ENCODE results near the gene KCNV2. TPM values are rescaled to one million over a fixed set of nuclear protein-coding genes. Genes with fewer than 3 reads are reported as not detected.

The KCNV2 gene
- total and polyA plus RNA-seq, 8 donors: not detected

GRCh38 chr9:2677915-2678889 is 39.1 kb upstream of the KCNV2 start:
- H3K4me1 ChIP-seq: no peaks in the 10 kb centered on the region
- intact Hi-C loops (cut with DNase I): no loop called here
- no peak overlapping the region for H3K27ac ChIP-seq
- no peaks in the 10 kb centered on the region for H3K27me3 ChIP-seq
- peak in 2 of 4 donors; percentile 25 to 56 for ATAC-seq
- no peaks in the 10 kb centered on the region for H3K9me3 ChIP-seq
- H3K36me3 ChIP-seq: no peaks in the 10 kb centered on the region
- TF ChIP-seq CTCF (IDR thresholded peaks at IDR 0.05): no peak
- no peak overlapping the region for H3K4me3 ChIP-seq
- DNase-seq: no peak
- FAIRE-seq: no peak
- WGBS, 2 donors: 58 to 65% methylated on average over 5 of the region's 5 CpGs

GRCh38 chr9:2679011-2679410 is 38.3 kb upstream of the KCNV2 start:
- Histone ChIP-seq H3K27me3 (no peaks in the 10 kb centered on the region), H3K9me3 (no peaks in the 10 kb centered on the region), H3K4me1 (no peaks in the 10 kb centered on the region), H3K27ac (no peak overlapping the region), H3K36me3 (no peaks in the 10 kb centered on the region), H3K4me3 (no peak overlapping the region)
- FAIRE-seq: no peak
- intact Hi-C loops (cut with DNase I): no loop called here
- WGBS, 2 donors: 96 to 97% methylated on average over 2 of the region's 2 CpGs
- no peak for ATAC-seq
- TF ChIP-seq CTCF (IDR thresholded peaks at IDR 0.05): no peak
- DNase-seq: no peak

DNA sequence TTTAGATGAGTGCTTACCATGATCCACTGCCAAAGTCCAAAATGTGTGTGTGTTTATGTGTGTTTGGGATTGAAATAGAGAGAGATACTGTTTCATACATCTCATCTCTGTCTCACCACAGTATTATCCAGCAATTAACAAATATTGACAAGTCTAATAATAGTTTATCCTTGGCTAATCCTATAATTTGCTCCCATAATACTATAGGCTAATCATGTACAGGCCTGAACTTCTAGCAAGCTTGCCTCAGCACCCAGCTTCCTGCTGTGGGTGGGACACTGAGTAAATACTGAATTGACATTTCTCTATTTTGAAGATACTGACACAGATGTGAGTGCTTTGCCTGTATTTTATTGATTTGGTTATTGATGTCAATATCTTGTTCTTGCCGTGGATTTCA is 35.3 kb upstream of the KCNV2 start:
- Histone ChIP-seq H3K4me1 (no peaks in the 10 kb centered on the region), H3K36me3 (no peaks in the 10 kb centered on the region), H3K27ac (no peak overlapping the region), H3K27me3 (no peaks in the 10 kb centered on the region), H3K4me3 (no peak overlapping the region), H3K9me3 (no peaks in the 10 kb centered on the region)
- TF ChIP-seq CTCF (IDR thresholded peaks at IDR 0.05): no peak
- intact Hi-C loops (cut with DNase I): no loop called here
- no peak for ATAC-seq
- 57 to 82% methylated on average over 1 of the region's 1 CpG for WGBS, 2 donors
- no peak for FAIRE-seq
- no peak for DNase-seq

DNA sequence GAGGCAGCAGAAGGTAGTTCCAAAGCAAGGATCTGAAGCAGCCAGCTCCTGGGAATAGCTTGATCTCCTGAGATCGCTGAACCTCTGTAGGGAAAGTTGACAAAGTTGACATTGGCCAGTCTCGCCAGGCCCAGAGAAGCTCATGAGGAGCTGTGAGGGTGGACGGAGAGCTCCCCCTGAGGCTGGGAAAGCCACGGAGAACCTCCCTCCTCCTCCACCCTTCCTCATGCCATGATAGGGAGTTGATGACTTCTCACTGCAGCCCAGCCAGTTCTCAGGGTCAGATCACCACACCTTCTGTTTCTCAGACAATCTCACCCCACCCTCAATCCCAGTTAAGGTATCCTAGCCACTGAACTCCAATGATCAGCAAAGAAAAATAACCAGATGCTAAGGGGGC is 30.4 kb upstream of the KCNV2 start:
- ATAC-seq: no peak
- intact Hi-C loops (cut with DNase I): no loop called here
- Histone ChIP-seq H3K4me3 (no peak overlapping the region), H3K27ac (no peak overlapping the region), H3K36me3 (no peaks in the 10 kb centered on the region), H3K9me3 (no peaks in the 10 kb centered on the region), H3K4me1 (no peaks in the 10 kb centered on the region), H3K27me3 (no peaks in the 10 kb centered on the region)
- WGBS, 2 donors: 89% methylated on average over 4 of the region's 4 CpGs
- no peak for FAIRE-seq
- no peak for TF ChIP-seq CTCF (IDR thresholded peaks at IDR 0.05)
- DNase-seq: no peak

DNA sequence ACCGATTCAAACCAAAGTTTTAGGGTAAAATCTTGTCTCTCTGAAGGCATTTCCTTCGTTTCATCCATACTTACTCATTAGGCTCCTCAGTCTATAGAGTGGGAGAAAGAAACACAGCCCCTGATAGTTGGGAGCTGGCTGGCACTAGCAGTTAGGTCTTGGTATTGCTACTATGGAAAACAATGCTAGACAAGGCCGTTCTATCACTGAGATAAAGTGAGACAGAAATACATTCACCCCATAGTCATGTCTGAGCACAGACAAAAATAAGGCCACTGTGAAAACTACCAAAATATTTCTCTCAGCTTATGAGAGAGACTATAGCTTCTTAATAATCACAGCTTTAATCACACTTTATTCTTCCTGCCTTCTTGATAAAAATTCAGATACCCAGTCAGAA is 28.7 kb upstream of the KCNV2 start:
- H3K4me3 ChIP-seq: no peak overlapping the region
- WGBS, 2 donors: 83 to 84% methylated on average over 3 of the region's 3 CpGs

More for the DNA sequence above, 28.7 kb upstream of the KCNV2 start:
- H3K9me3 ChIP-seq: no peaks in the 10 kb centered on the region
- no peak for DNase-seq
- H3K4me1 ChIP-seq: no peaks in the 10 kb centered on the region
- no peak for ATAC-seq
- intact Hi-C loops (cut with DNase I): no loop called here
- no peaks in the 10 kb centered on the region for H3K36me3 ChIP-seq
- FAIRE-seq: no peak
- TF ChIP-seq CTCF (IDR thresholded peaks at IDR 0.05): no peak
- no peak overlapping the region for H3K27ac ChIP-seq
- no peaks in the 10 kb centered on the region for H3K27me3 ChIP-seq

Measured in pancreas (tissue), 10 donors.